Mesendoderm (in vitro differentiated cells): ENCODE measurements around the gene ZNF799.
"Not testable (repeated sequence)": the region's sequence is repeated elsewhere in the genome, so short reads cannot be mapped to it uniquely, and the experiment has no call there.

Source experiments
- DNase-seq: peaks from one replicate; pipeline ENCODE4 v3.0.0; 2013
- H2AK5ac ChIP-seq: 2 replicates; pipeline ENCODE4 v1.6.1; 2013; ENCODE audit warnings: low read length, inconsistent platforms
- H2BK120ac ChIP-seq: 2 replicates; pipeline ENCODE4 v1.6.1; 2013; ENCODE audit warnings: low read depth, mild to moderate bottlenecking, low read length, moderate library complexity, mixed read lengths
- H2BK15ac ChIP-seq: replicated peaks from 2 replicates; pipeline ENCODE4 v1.6.1; 2013; ENCODE audit warnings: low read depth, mild to moderate bottlenecking, moderate library complexity
- H2BK5ac ChIP-seq: 2 replicates; pipeline ENCODE4 v1.6.1; 2013; ENCODE audit warnings: low read length, inconsistent platforms
- H3K18ac ChIP-seq: 2 replicates; pipeline ENCODE4 v1.6.1; 2013; ENCODE audit warnings: mild to moderate bottlenecking, low read length, mixed read lengths
- H3K23ac ChIP-seq: one replicate; pipeline ENCODE4 v1.6.1; 2013; ENCODE audit warnings: low read length
- H3K27ac ChIP-seq: 2 replicates; pipeline ENCODE4 v1.5.1; 2013; ENCODE audit warnings: low read depth, mild to moderate bottlenecking, inconsistent platforms, low read length, moderate library complexity
- H3K27me3 ChIP-seq: 2 replicates; pipeline ENCODE4 v1.6.1; 2013; ENCODE audit warnings: low read length, control low read depth, mild to moderate bottlenecking, inconsistent platforms; ENCODE audit not compliant: insufficient read depth, poor library complexity
- H3K36me3 ChIP-seq: 2 replicates; pipeline ENCODE4 v1.6.1; 2013; ENCODE audit warnings: low read length, inconsistent platforms; ENCODE audit not compliant: control insufficient read depth, insufficient read depth
- H3K4ac ChIP-seq: one replicate; pipeline ENCODE4 v1.6.1; 2013; ENCODE audit warnings: low read depth, mild to moderate bottlenecking, low read length, moderate library complexity
- H3K4me1 ChIP-seq: 2 replicates; pipeline ENCODE4 v1.6.1; 2013; ENCODE audit warnings: low read depth, low read length, inconsistent platforms; ENCODE audit not compliant: control insufficient read depth
- H3K4me2 ChIP-seq: 2 replicates; pipeline ENCODE4 v1.6.1; 2013; ENCODE audit warnings: low read length
- H3K4me3 ChIP-seq: 2 replicates; pipeline ENCODE4 v1.5.1; 2013; ENCODE audit warnings: mild to moderate bottlenecking, low read length
- H3K56ac ChIP-seq: one replicate; pipeline ENCODE4 v1.6.1; 2013; ENCODE audit warnings: low read length
- H3K79me1 ChIP-seq: 2 replicates; pipeline ENCODE4 v1.6.1; 2013; ENCODE audit warnings: low read length, inconsistent platforms
- H3K79me2 ChIP-seq: 2 replicates; pipeline ENCODE4 v1.6.1; 2013; ENCODE audit warnings: mild to moderate bottlenecking, low read length; ENCODE audit not compliant: control insufficient read depth, insufficient read depth
- H3K9ac ChIP-seq: 2 replicates; pipeline ENCODE4 v1.6.1; 2013; ENCODE audit warnings: low read length, inconsistent platforms
- H4K5ac ChIP-seq: one replicate; pipeline ENCODE4 v1.6.1; 2013; ENCODE audit warnings: low read length
- H4K8ac ChIP-seq: one replicate; pipeline ENCODE4 v1.6.1; 2013; ENCODE audit warnings: low read depth, mild to moderate bottlenecking, control low read depth, low read length, moderate library complexity
- WGBS: extraction: QIAGEN DNeasy Blood & Tissue Kit; methylation state at CpG from one replicate; pipeline ENCODE4 v1.1.7; 2013; ENCODE audit warnings: low lambda C conversion rate, missing lambda C conversion rate; ENCODE audit not compliant: insufficient coverage; ENCODE audit errors: extremely low coverage; 5-methylcytosine and 5-hydroxymethylcytosine counted together

The ZNF799 gene

GRCh38 chr19:12430726-12431299 is 29.7 kb upstream of the ZNF799 start:
- not testable (repeated sequence) for H3K18ac ChIP-seq, H3K4me3 ChIP-seq, H3K4me1 ChIP-seq, H3K27ac ChIP-seq, H3K27me3 ChIP-seq, H3K36me3 ChIP-seq, H4K8ac ChIP-seq, H2AK5ac ChIP-seq, H2BK5ac ChIP-seq, H2BK120ac ChIP-seq, H3K4ac ChIP-seq, H4K5ac ChIP-seq, H3K56ac ChIP-seq, DNase-seq, H3K79me1 ChIP-seq, H3K4me2 ChIP-seq, H2BK15ac ChIP-seq, H3K79me2 ChIP-seq, H3K23ac ChIP-seq, H3K9ac ChIP-seq
- WGBS, result no CpG with 5 or more reads among the region's 6 CpGs

DNA sequence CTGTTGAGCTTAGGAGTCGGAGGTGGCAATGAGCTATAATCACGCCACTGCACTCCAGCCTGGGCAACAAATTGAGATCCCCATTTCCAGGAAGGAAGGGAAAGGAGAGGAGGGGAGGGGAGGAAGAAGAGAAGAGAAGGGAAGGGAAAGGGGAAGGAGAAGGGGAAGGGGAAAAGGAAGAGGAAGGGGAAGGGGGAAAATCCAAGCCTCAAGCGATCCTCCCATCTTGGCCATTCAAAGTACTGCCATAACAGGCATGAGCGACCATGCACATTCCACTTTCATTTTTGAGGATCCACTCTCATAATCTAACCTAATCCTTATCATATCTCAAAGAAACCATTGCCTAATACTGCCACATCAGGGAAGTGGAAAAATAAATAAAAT is 24.8 kb upstream of the ZNF799 start:
- Histone ChIP-seq H3K79me2 (no peaks in the 10 kb centered on the region), H3K18ac (no peak overlapping the region), H3K27ac (no peak overlapping the region), H3K36me3 (no peaks in the 10 kb centered on the region), H4K8ac (no peak overlapping the region), H2AK5ac (no peak overlapping the region), H2BK120ac (no peak overlapping the region), H3K4me2 (no peak overlapping the region), H3K56ac (no peak overlapping the region), H3K4ac (no peak overlapping the region), H3K79me1 (no peaks in the 10 kb centered on the region), H3K27me3 (no peaks in the 10 kb centered on the region), H2BK15ac (no peak overlapping the region), H2BK5ac (no peak overlapping the region), H3K4me1 (no peaks in the 10 kb centered on the region), H3K23ac (no peak overlapping the region), H4K5ac (no peak overlapping the region), H3K4me3 (no peak overlapping the region), H3K9ac (no peak overlapping the region)
- no peak for DNase-seq
- no CpG with 5 or more reads among the region's 4 CpGs for WGBS

DNA sequence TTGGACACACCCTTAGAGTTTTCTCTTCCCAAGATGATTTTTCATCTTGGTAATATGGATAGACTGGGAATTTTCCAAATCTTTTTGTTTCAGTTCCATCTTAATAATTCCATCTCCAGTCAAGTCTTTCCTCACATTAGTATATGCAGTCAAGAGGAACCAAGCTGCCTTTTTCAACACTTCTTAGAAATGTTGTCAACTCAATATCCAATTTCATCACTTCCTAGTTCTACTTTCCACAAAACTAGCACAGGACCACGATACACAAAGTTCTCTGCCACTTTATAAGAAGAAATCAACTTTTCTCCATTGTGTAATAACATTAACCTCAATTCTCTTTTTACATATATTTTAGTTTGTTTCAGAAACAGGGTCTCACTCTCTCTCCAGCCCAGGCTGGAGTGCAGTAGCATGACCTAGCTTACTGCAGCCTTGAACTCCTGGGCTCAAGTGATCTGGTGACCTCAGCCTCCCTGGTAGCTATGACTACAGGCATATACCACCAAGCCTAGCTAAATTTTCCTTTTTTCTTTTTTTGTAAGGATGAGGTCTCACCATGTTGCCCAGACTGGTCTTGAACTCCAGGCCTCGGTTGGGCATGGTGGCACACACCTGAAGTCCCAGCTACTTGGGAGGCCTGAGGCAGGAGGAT is 24.3 kb upstream of the ZNF799 start:
- DNase-seq, result no peak
- Histone ChIP-seq H3K56ac (no peak overlapping the region), H2BK5ac (no peak overlapping the region), H2BK15ac (no peak overlapping the region), H3K9ac (no peak overlapping the region), H2BK120ac (no peak overlapping the region), H4K8ac (no peak overlapping the region), H3K18ac (no peak overlapping the region), H4K5ac (no peak overlapping the region), H3K27ac (no peak overlapping the region), H3K4me3 (no peak overlapping the region), H3K27me3 (no peaks in the 10 kb centered on the region), H2AK5ac (no peak overlapping the region), H3K79me1 (no peaks in the 10 kb centered on the region), H3K23ac (no peak overlapping the region), H3K4ac (no peak overlapping the region), H3K4me1 (no peaks in the 10 kb centered on the region), H3K36me3 (no peaks in the 10 kb centered on the region), H3K4me2 (no peak overlapping the region), H3K79me2 (no peaks in the 10 kb centered on the region)
- 100% methylated on average over 1 of the region's 2 CpGs for WGBS

- H3K4ac ChIP-seq, H4K5ac ChIP-seq, H2BK5ac ChIP-seq, H3K23ac ChIP-seq, H3K4me3 ChIP-seq, H2BK120ac ChIP-seq, H3K9ac ChIP-seq, H3K27ac ChIP-seq, H4K8ac ChIP-seq, H3K56ac ChIP-seq, H3K4me2 ChIP-seq, H3K4me1 ChIP-seq, H3K18ac ChIP-seq, H3K36me3 ChIP-seq, H3K79me1 ChIP-seq, H3K27me3 ChIP-seq, H2BK15ac ChIP-seq, H3K79me2 ChIP-seq, H2AK5ac ChIP-seq: not testable (repeated sequence)
- peak; percentile 29 for DNase-seq
- WGBS, result no CpG with 5 or more reads among the region's 5 CpGs
Measured at GRCh38 chr19:12417273-12417672, 16.2 kb upstream of the ZNF799 start.

- Histone ChIP-seq H2AK5ac (no peak overlapping the region), H3K23ac (no peak overlapping the region), H3K79me1 (no peaks in the 10 kb centered on the region), H3K4me2 (no peak overlapping the region), H2BK120ac (no peak overlapping the region), H2BK15ac (no peak overlapping the region), H4K5ac (no peak overlapping the region), H3K36me3 (no peaks in the 10 kb centered on the region), H3K79me2 (no peaks in the 10 kb centered on the region), H3K27ac (no peak overlapping the region), H4K8ac (no peak overlapping the region), H3K4ac (no peak overlapping the region), H3K27me3 (no peaks in the 10 kb centered on the region), H3K4me3 (no peak overlapping the region), H3K9ac (no peak overlapping the region), H2BK5ac (no peak overlapping the region), H3K18ac (no peak overlapping the region), H3K56ac (no peak overlapping the region), H3K4me1 (no peaks in the 10 kb centered on the region)
- WGBS, result no CpG with 5 or more reads among the region's 2 CpGs
- DNase-seq, result no peak
Measured at GRCh38 chr19:12411893-12412292, 10.8 kb upstream of the ZNF799 start.
